Stomach (tissue), 4 donors: ENCODE results near the gene DCDC1.

ENCODE experiments used
- EP300 ChIP-seq: sonication (generic); formaldehyde crosslinking; IDR thresholded peaks from one replicate; pipeline ENCODE4 v1.6.1; 2017; ENCODE audit warnings: antibody characterized with exemption
- POLR2A ChIP-seq, 4 donors: fragments of 450-650 bp; IDR thresholded peaks; one replicate each; pipeline ENCODE4 v1.6.1; 2016; ENCODE audit warnings: antibody characterized with exemption in 4 of 4, control low read depth in 2 of 4, mild to moderate bottlenecking in 1 of 4, moderate library complexity in 1 of 4
- POLR2AphosphoS5 ChIP-seq, 3 donors: sonication (generic); formaldehyde crosslinking; IDR thresholded peaks; one replicate each; pipeline ENCODE4 v1.6.1; 2016; ENCODE audit warnings: antibody characterized with exemption in 3 of 3
- TF ChIP-seq, protein P1 (sequence below), 7 experiments: fragments of 450-650 bp in 4 of 7; fragments of 200-600 bp in 3 of 7; sonication (generic) in 3 of 7; IDR thresholded peaks; one replicate each; pipeline ENCODE4 v1.5.1; 2016 to 2019; ENCODE audit warnings: antibody characterized with exemption in 7 of 7, control low read depth in 2 of 7, mild to moderate bottlenecking in 1 of 7

- TF ChIP-seq POLR2AphosphoS5 (IDR thresholded peaks at IDR 0.05) (no peak), POLR2A (IDR thresholded peaks at IDR 0.05) (no peak), EP300 (no peak)
- TF ChIP-seq, protein P1, sequence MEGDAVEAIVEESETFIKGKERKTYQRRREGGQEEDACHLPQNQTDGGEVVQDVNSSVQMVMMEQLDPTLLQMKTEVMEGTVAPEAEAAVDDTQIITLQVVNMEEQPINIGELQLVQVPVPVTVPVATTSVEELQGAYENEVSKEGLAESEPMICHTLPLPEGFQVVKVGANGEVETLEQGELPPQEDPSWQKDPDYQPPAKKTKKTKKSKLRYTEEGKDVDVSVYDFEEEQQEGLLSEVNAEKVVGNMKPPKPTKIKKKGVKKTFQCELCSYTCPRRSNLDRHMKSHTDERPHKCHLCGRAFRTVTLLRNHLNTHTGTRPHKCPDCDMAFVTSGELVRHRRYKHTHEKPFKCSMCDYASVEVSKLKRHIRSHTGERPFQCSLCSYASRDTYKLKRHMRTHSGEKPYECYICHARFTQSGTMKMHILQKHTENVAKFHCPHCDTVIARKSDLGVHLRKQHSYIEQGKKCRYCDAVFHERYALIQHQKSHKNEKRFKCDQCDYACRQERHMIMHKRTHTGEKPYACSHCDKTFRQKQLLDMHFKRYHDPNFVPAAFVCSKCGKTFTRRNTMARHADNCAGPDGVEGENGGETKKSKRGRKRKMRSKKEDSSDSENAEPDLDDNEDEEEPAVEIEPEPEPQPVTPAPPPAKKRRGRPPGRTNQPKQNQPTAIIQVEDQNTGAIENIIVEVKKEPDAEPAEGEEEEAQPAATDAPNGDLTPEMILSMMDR (IDR thresholded peaks at IDR 0.05), result no peak
These were observed 493.3 kb downstream of the DCDC1 start for GRCh38 chr11:30876228-30876627.
